NOMO-1 treated with DMSO at 0.1 percent for 48 hours (cell line): Measurements from ENCODE around the gene TCF12.
"Not testable (repeated sequence)": the region's sequence is repeated elsewhere in the genome, so short reads cannot be mapped to it uniquely, and the experiment has no call there.

ENCODE experiments used
- DNase-seq: peaks from one replicate; lab custom pipeline; 2025; ENCODE audit not compliant: unreplicated experiment; lab: John Stamatoyannopoulos, UW

The TCF12 gene

GRCh38 chr15:56977232-56977631, 58.8 kb downstream of the TCF12 start:
- DNase-seq, result no peak

GRCh38 chr15:56978898-56979662, 60.6 kb downstream of the TCF12 start:
- DNase-seq, result no peak

DNA sequence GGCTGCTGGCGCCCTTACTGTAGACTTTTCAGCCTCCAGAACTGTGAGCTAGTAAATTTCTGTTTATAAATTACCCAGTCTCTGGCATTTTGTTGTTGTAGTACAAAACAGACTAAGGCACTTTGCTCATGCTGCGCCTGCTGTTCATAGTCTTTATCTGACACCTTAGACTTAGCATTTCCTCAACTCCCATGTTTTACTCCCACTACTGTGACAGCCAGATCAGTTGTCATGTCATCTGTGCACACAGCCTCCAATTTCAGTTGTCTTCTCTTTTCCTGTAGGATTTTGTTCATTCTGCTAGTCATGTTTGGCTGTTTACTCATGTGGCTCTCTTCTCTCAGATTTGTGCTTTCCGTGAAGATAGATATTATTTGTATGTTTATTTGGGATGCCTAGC, 62.0 kb downstream of the TCF12 start:
- no peak for DNase-seq

- DNase-seq, result no peak
These were observed 62.7 kb downstream of the TCF12 start for GRCh38 chr15:56981160-56981559.

DNA sequence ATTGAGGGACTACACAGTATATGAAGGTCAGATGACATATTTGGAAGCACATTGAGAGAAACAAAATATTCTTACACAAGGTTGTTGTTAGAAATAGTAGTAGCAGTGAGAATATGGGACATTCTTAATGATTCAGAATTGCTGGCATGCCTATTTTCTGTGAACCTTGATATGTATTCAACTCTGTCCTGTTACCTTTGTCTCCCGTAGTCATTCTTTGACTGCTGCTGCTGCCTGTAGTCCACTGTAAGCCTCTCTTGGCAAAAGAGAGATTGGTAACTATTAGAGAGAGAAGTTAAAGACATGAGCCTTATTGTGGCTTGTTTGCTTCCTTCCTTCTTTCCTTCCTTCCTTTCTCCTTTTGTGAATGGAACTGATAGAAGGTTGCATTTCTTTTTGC, 64.5 kb downstream of the TCF12 start:
- no peak for DNase-seq

GRCh38 chr15:56984681-56985481, 66.4 kb downstream of the TCF12 start:
- peak; percentile 93 for DNase-seq

DNA sequence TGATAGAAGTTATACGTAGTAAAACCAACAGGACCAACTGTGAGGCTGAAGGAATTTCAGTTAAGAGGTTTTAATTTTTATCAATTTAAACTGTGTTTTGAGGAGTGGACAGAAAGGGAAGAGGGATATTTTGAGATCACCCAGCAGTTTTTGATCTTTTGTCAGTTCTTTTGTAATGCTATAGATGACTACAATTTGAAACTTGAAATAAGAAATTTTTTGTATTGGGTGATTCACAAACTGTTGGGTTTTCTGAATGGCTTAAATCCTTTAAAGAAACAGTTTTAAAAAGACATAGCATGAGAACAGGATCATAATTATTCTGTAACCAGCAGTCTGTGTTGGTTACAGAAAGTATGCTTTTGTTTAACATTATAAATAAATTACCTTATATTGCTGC, 67.4 kb downstream of the TCF12 start:
- DNase-seq, result no peak

GRCh38 chr15:56987286-56987685, 68.8 kb downstream of the TCF12 start:
- no peak for DNase-seq

DNA sequence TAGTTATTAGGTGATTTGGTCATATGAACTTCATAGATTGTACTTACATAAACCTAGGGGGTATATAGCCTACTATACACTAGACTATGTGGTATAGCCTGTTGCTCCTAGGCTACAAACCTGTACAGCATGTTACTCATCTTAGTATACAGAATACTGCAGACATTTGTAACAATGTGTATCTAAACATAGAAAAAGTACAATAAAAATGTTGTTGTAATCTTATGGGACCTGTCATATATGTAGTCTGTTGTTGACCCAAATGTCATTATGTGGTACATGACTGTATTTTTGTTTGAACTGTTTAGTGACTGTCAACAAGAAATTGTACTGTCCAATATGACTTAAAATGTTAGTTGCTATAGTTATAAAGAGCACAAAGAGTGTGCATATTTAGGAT, 69.8 kb downstream of the TCF12 start:
- DNase-seq, result no peak

DNA sequence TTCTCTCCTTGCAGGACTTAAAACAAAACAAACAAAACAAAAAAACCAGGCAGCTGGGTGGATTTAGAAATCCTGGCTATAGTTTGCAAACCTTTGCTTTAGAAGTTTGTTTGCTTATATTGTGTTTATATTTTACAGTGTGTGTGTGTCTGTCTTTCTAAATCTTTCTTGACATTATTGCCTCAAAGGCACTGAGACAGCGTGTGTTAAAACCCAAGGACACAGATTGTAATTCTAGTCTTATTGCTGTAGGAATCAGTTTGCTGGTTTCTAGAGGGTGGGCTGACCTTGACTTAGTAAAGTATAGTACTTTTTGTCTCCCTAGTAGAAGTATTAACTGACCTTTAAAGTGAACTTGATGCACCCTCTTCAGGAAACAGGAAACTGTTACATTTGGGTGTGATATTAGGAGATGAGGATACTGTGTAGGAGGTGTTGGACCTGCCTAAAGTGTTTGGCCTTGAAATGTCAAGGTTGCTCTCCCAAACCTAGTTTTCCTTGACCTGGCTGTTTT, 71.0 kb downstream of the TCF12 start:
- no peak for DNase-seq

DNA sequence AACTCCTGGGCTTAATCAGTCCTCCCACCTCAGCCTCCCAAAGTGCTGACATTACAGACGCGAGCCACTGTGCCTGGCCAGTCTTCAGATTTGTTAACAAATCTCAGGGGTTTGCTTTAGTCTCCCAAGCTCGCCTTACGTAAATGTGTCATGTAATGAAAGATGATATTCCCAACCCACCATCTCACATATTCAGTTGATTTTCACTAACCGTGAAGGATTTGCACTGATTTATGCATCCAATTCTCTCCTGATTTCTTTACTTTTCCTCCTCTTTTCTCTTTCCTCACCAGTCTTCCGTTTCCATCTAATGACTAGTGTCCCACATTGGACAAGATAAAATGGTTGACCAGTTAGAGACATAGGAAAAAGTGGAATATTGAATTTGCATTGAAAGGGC, 72.6 kb downstream of the TCF12 start:
- DNase-seq, result no peak

DNA sequence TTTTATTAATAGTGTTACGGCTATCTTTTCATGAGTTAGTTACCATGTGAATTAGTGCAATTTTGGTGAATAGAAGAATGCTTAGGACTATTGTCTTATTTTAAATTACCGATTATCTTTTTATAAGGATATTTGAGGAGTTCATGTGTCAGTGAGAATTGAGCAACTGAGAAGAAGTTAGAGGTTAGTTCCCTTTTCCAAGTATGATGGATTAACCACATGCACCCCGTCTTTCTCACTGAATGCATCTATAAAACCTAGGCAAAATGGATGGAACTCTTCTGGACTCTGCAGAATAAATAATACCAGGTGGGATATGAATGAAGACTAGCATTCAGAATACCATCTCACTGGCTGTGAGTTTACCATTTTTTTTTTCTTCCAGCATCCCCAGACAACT, 74.3 kb downstream of the TCF12 start:
- DNase-seq, result peak; percentile 81

DNA sequence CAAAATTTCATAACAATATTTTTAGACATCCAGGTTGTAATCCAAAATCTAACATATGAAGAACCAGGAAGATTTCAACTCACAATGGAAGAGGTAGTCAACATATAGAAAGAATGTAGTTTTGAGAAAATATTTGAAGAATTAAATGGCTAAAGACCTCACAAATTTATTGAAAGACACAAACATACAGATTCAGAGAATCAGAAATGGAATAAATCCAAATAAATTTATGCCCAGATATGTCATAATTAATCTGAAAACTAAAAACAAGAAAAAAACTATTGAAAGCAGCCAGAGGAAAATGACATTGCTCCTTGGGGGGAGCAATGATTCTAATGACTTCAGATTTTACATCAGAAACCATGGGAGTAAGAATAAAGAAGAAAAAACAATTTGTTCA, 75.8 kb downstream of the TCF12 start:
- no peak for DNase-seq

DNA sequence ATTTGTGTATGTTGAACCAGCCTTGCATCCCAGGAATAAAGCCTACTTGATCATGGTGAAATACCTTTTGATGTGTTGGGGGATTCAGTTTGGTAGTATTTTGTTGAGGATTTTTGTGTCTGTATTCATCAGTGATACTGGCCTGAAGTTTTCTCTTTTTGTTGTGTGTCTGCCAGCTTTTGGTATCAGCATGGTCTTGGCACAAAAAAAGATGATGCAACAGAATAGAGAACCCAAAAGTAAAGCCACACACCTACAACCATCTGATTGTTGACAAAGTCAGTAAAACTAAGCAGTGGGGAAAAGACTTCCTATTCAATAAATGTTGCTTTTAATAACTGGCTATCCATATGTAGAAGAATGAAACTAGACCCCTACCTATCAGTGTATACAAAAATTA, 77.6 kb downstream of the TCF12 start:
- DNase-seq, result no peak

GRCh38 chr15:56996746-56997470, 78.5 kb downstream of the TCF12 start:
- no peak for DNase-seq

GRCh38 chr15:57003418-57003817, 85.0 kb downstream of the TCF12 start:
- DNase-seq, result no peak

GRCh38 chr15:57005244-57005643, 86.8 kb downstream of the TCF12 start:
- no peak for DNase-seq

- DNase-seq, result not testable (repeated sequence)
These were observed 89.4 kb downstream of the TCF12 start for GRCh38 chr15:57007797-57008196.

- no peak for DNase-seq
These were observed 92.3 kb downstream of the TCF12 start for GRCh38 chr15:57010724-57011123.

GRCh38 chr15:57012556-57012955, 94.1 kb downstream of the TCF12 start:
- DNase-seq, result peak; percentile 49

DNA sequence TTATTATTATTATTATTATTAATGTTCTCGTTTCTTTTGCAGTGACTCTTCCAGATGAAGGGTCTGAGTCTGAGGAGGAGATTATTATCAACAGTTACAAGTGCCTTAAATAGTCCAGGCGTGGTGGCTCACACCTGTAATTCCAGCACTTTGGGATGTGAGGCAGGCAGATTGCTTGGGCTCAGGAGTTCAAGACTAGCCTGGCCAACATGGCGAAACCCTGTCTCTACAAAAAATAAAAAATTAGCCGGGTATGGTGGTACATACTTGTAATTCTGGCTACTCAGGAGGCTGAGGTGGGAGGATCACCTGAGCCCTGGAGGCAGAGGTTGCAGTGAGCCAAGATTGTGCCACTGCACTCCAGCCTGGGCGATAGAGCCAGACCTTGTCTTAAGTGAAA, 96.5 kb downstream of the TCF12 start:
- DNase-seq, result not testable (repeated sequence)

GRCh38 chr15:57015360-57015759, 96.9 kb downstream of the TCF12 start:
- DNase-seq, result no peak
